A673 (cell line): ENCODE measurements around the gene PCDHGB5.

Experiments
- EZH2 ChIP-seq: fragments of 200-600 bp; sonication (generic); IDR thresholded peaks from 2 replicates; pipeline ENCODE4 v1.6.1; 2017; ENCODE audit warnings: borderline replicate concordance, low read depth, mild to moderate bottlenecking, mixed read lengths, antibody characterized with exemption, low read length; ENCODE audit not compliant: poor library complexity, severe bottlenecking
- TF ChIP-seq, protein P1 (sequence below): fragments of 300-800, 200-600 bp; sonication (generic); conservative IDR thresholded peaks from 2 replicates; pipeline ENCODE4 v1.5.1; 2017; ENCODE audit warnings: low read depth, mild to moderate bottlenecking, antibody characterized with exemption, low read length, moderate library complexity, mixed read lengths

DNA sequence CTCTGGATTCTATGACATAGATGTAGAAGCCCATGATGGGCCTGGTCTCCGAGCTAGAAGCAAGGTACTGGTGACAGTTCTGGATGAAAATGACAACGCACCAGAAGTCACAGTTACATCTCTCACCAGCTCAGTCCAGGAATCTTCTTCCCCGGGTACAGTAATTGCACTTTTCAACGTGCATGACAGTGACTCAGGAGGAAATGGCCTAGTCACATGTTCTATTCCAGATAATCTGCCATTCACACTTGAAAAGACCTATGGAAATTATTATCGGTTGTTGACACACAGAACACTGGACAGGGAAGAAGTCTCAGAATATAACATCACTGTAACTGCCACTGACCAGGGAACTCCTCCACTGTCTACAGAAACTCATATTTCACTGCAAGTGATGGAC lies 41.6 kb upstream of the PCDHGB5 start:
- TF ChIP-seq, protein P1, sequence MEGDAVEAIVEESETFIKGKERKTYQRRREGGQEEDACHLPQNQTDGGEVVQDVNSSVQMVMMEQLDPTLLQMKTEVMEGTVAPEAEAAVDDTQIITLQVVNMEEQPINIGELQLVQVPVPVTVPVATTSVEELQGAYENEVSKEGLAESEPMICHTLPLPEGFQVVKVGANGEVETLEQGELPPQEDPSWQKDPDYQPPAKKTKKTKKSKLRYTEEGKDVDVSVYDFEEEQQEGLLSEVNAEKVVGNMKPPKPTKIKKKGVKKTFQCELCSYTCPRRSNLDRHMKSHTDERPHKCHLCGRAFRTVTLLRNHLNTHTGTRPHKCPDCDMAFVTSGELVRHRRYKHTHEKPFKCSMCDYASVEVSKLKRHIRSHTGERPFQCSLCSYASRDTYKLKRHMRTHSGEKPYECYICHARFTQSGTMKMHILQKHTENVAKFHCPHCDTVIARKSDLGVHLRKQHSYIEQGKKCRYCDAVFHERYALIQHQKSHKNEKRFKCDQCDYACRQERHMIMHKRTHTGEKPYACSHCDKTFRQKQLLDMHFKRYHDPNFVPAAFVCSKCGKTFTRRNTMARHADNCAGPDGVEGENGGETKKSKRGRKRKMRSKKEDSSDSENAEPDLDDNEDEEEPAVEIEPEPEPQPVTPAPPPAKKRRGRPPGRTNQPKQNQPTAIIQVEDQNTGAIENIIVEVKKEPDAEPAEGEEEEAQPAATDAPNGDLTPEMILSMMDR, result no peak
- no peak for TF ChIP-seq EZH2
